WI38 (cell line): Measurements from ENCODE around the gene MAP2.
"Not testable (repeated sequence)": the region's sequence is repeated elsewhere in the genome, so short reads cannot be mapped to it uniquely, and the experiment has no call there.

Source experiments
- H3K4me3 ChIP-seq: 2 replicates; pipeline ENCODE4 v1.5.1; 2011; ENCODE audit warnings: low read depth, mild to moderate bottlenecking, control low read depth, low read length
- CTCF ChIP-seq: IDR thresholded peaks from 2 replicates; pipeline ENCODE4 v1.5.1; 2012; ENCODE audit warnings: low read depth, mild to moderate bottlenecking, control low read depth, low read length

MAP2 gene

GRCh38 chr2:209591021-209591420 lies 167.2 kb downstream of the MAP2 start:
- TF ChIP-seq CTCF: no peak
- no peak overlapping the region for H3K4me3 ChIP-seq

GRCh38 chr2:209592106-209592505 lies 168.3 kb downstream of the MAP2 start:
- H3K4me3 ChIP-seq: no peak overlapping the region
- no peak for TF ChIP-seq CTCF

- no peak overlapping the region for H3K4me3 ChIP-seq
- no peak for TF ChIP-seq CTCF
Measured at GRCh38 chr2:209593930-209594329, 170.1 kb downstream of the MAP2 start.

GRCh38 chr2:209596262-209596661 lies 172.4 kb downstream of the MAP2 start:
- no peak overlapping the region for H3K4me3 ChIP-seq
- TF ChIP-seq CTCF: no peak

- not testable (repeated sequence) for H3K4me3 ChIP-seq
Measured at GRCh38 chr2:209598227-209598626, 174.4 kb downstream of the MAP2 start.

GRCh38 chr2:209600341-209601171 lies 176.7 kb downstream of the MAP2 start:
- no peak for TF ChIP-seq CTCF

GRCh38 chr2:209601497-209601896 lies 177.7 kb downstream of the MAP2 start:
- no peak for TF ChIP-seq CTCF
- no peak overlapping the region for H3K4me3 ChIP-seq

More at GRCh38 chr2:209600341-209601171, 176.7 kb downstream of the MAP2 start:
- H3K4me3 ChIP-seq: no peak overlapping the region

- no peak overlapping the region for H3K4me3 ChIP-seq
- no peak for TF ChIP-seq CTCF
Measured at GRCh38 chr2:209602259-209602658, 178.4 kb downstream of the MAP2 start.
